T-helper 17 cell (primary cell): ENCODE measurements around the gene FBLN2. TPM values are rescaled to one million over a fixed set of nuclear protein-coding genes. Genes with fewer than 3 reads are reported as not detected.
"Not testable (repeated sequence)": the region's sequence is repeated elsewhere in the genome, so short reads cannot be mapped to it uniquely, and the experiment has no call there.

Experiments
- ATAC-seq: fragments of 150-1000 bp; cut with Tn5 transposase; 2 replicates; pipeline ENCODE4 v1.10.0; 2021; ENCODE audit warnings: mild to moderate bottlenecking, moderate library complexity
- DNase-seq, 3 donors: peaks; one replicate each; pipeline versions ENCODE4 v3.0.0 to v3.0.0-alpha.2; 2020 to 2021
- H3K9me3 ChIP-seq: one replicate; pipeline ENCODE4 v1.7.0; 2013; ENCODE audit warnings: low read length, mild to moderate bottlenecking; ENCODE audit not compliant: control insufficient read depth, poor library complexity, severe bottlenecking
- H3K27ac Mint-ChIP-seq: one replicate; pipeline ENCODE4 v1.8.0; 2022; ENCODE audit warnings: mild to moderate bottlenecking, moderate library complexity, mixed read lengths
- H3K27me3 Mint-ChIP-seq: one replicate; pipeline ENCODE4 v1.8.0; 2022; ENCODE audit warnings: mixed read lengths
- H3K36me3 Mint-ChIP-seq: one replicate; pipeline ENCODE4 v1.8.0; 2022; ENCODE audit warnings: low read depth, mixed read lengths
- H3K4me1 Mint-ChIP-seq: one replicate; pipeline ENCODE4 v1.8.0; 2022; ENCODE audit warnings: mild to moderate bottlenecking, mixed read lengths
- H3K4me3 Mint-ChIP-seq: one replicate; pipeline ENCODE4 v1.8.0; 2022; ENCODE audit warnings: mild to moderate bottlenecking, moderate library complexity, mixed read lengths
- total RNA-seq, 4 donors: library from RNA in 2 of 4; stranded (reverse) in 2 of 4; gene quantifications; one replicate each; pipeline ENCODE4 v1.2.3 and lab custom pipeline; 2022 to 2026

Gene FBLN2
- total RNA-seq, 2 donors from 2014 or later: 1.5 TPM; not detected in 1

DNA sequence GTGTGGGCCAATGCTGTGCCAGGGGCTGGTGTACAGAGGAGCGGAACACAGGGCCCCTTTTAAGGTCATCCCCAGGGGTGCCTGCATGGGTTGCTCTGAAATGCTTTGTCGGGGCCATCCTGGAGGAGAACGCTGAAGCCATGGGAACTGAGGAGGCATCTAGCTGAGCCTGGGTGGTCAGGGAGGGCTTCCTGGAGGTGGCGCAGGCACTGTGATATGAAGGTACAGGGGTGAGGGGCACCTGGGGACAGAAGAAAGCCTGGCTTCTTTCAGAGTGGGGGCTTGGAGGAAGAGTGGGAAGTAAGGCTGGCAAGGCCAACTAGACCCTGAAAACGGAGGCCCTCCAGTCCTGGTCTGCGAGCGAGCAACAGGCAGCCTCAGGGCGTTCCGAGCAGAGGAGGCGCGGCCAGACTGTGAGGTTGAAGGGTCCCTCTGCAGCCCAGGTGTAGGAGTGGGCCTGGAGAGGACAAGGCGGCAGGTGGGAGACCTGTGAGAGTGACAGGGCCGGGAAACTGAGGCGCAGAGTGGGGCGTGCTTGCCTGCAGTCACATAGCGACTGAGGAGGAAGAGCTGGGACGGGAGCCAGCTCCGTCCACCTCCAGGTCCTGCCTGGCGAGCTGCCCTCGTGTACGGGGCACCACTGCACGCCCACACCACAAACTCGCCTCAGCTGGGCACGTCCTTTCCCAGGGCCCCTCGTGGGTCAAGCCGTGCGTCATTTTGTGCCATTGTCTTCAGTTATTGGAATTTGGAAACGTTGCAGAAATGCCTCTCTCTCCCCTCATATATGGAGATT, 4.1 kb downstream of the FBLN2 start:
- no peak overlapping the region for H3K4me3 Mint-ChIP-seq
- no peak overlapping the region for H3K27ac Mint-ChIP-seq
- H3K36me3 Mint-ChIP-seq: peaks cover 9% of the 10 kb centered on the region
- no peaks in the 10 kb centered on the region for H3K9me3 ChIP-seq
- peaks cover 10% of the 10 kb centered on the region for H3K4me1 Mint-ChIP-seq
- ATAC-seq: no peak
- no peak for DNase-seq
- H3K27me3 Mint-ChIP-seq: peaks cover 67% of the 10 kb centered on the region

DNA sequence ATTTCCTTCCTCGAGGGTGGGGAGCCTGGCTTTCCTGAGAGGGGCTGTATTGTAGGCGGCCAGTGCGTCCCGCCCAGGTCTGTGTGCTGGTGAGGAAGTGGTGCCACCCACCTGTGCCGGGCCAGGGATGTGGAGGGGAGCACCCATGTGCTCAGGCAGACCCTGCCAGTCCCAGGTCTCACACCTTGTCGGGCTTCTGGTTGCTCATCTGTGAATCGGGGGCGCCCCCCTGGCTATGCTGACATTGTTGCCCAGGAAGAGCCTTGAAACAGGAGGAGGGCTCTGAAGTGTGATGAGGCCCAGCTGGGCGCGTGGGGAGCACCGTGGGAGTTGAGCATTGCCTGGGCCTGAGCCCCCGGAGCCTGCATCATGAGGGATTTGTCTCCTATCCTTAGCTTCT, 4.8 kb downstream of the FBLN2 start:
- H3K9me3 ChIP-seq: no peaks in the 10 kb centered on the region
- no peak for DNase-seq
- H3K36me3 Mint-ChIP-seq: peaks cover 5% of the 10 kb centered on the region
- peaks cover 69% of the 10 kb centered on the region for H3K27me3 Mint-ChIP-seq
- no peak for ATAC-seq
- no peak overlapping the region for H3K4me3 Mint-ChIP-seq
- H3K4me1 Mint-ChIP-seq: peaks cover 10% of the 10 kb centered on the region
- no peak overlapping the region for H3K27ac Mint-ChIP-seq

DNA sequence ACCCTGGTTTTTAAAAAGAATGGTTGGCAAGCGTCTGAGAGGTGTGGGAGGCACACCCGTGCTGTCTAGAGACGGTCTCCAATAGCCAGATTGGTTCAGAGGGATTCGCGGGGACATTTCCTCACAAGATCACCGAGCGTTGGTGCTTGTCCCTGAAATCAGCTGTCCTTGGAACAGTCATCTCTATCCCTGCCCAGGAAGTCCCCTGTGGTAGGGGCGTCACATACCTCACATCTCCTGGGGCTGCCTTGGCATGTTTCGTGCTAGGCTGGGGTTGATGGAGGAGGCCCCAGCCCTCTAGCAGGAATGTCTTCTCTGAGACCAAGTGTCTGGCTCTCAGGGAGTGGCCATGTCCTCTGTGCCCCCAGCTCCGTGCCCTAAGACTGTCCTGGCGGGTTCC, 6.8 kb downstream of the FBLN2 start:
- H3K27me3 Mint-ChIP-seq: peaks cover 77% of the 10 kb centered on the region
- H3K4me1 Mint-ChIP-seq: peaks cover 5% of the 10 kb centered on the region
- H3K9me3 ChIP-seq: no peaks in the 10 kb centered on the region
- no peak overlapping the region for H3K4me3 Mint-ChIP-seq
- DNase-seq: no peak
- ATAC-seq: no peak
- no peak overlapping the region for H3K27ac Mint-ChIP-seq
- peaks cover 2% of the 10 kb centered on the region for H3K36me3 Mint-ChIP-seq

DNA sequence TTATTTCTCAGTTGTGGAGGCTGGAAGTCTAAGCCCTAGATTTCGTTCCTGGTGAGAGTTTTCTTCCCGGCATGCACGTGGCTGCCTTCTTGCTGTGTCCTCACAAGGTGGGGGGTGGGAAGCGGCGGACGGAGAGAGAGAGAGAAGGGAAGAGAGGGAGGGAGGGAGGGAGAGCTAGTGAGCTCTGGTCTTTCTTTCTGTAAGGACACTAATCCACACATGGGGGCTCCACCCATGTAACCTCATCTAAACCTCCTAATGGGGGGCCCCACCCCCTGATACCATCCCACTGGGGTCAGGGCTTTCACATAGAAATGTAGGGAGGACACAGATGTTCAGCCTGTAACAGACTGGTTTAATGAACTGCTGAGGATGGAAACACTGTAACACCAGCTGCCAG, 7.3 kb downstream of the FBLN2 start:
- no peak overlapping the region for H3K4me3 Mint-ChIP-seq
- H3K9me3 ChIP-seq: no peaks in the 10 kb centered on the region
- peaks cover 2% of the 10 kb centered on the region for H3K36me3 Mint-ChIP-seq
- peaks cover 77% of the 10 kb centered on the region for H3K27me3 Mint-ChIP-seq
- ATAC-seq (no peak), DNase-seq (no peak)
- no peak overlapping the region for H3K27ac Mint-ChIP-seq
- peaks cover 5% of the 10 kb centered on the region for H3K4me1 Mint-ChIP-seq

DNA sequence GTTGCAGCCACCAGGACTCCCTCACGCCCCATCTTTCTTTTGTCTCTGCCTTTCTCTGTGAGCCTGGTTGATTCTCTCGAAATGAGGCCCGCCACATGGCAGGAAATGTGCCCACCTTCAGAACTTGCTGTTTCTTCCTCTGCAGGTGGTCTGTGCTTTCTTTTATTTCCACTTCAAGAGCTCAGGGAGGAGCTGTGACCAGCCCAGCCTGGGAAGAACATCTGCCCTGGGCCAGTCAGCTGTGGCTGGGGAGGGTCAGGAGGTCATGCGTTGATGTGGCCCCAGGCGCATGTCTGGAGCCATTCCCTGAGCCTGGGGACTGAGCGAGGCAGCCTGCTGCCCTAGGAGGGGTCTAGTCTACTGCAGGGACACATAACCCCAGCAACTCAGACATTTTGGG, 8.0 kb downstream of the FBLN2 start:
- no peak for ATAC-seq
- peaks cover 80% of the 10 kb centered on the region for H3K27me3 Mint-ChIP-seq
- no peaks in the 10 kb centered on the region for H3K9me3 ChIP-seq
- no peak overlapping the region for H3K27ac Mint-ChIP-seq
- H3K4me1 Mint-ChIP-seq: peaks cover 5% of the 10 kb centered on the region
- no peak for DNase-seq
- peaks cover 2% of the 10 kb centered on the region for H3K36me3 Mint-ChIP-seq
- H3K4me3 Mint-ChIP-seq: no peak overlapping the region

DNA sequence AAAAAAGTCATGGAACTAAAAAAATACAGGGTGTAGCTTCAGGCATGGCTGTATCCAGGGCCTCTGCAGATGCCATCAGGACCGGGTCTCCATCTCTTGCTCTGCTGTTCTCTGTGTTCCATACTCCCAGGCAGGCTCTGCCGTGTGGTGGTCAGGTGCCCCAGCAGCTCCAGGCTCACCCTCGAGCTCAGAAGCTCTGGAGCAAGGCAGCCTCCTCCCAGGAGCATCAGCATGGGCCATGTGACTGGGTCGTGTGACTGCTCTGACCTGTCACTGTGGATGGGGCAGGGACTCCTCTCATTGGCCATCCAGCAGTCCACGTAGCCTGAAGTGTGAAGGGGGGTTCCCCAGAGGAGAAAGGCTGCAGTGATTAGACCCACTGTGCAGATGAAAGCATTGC, 8.5 kb downstream of the FBLN2 start:
- Mint-ChIP-seq H3K27me3 (peaks cover 80% of the 10 kb centered on the region), H3K4me3 (no peak overlapping the region), H3K4me1 (peaks cover 7% of the 10 kb centered on the region), H3K36me3 (peaks cover 2% of the 10 kb centered on the region), H3K27ac (no peak overlapping the region)
- no peaks in the 10 kb centered on the region for H3K9me3 ChIP-seq
- DNase-seq (no peak), ATAC-seq (no peak)

DNA sequence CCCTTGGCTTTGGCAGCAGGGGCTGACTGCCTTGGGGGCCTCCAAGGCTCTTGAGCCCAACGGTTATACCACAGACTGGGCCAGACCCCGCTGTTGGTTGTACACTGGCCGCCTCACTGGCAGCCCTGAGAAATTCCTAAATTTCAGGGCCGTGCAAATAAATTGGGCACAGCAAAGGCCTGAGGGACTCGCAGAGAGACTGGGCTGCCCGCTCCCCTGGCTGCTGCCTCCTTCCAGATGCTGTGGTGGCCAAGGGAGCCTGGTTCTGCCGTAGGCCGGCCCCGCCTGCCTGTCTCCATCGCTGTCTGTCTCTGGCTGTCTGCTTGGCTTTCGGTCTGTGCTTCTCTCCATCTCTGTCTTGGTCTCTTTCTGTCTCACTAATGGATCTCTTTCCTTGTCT, 9.0 kb downstream of the FBLN2 start:
- peaks cover 5% of the 10 kb centered on the region for H3K4me1 Mint-ChIP-seq
- DNase-seq (no peak), ATAC-seq (no peak)
- H3K4me3 Mint-ChIP-seq: no peak overlapping the region
- no peak overlapping the region for H3K27ac Mint-ChIP-seq
- H3K36me3 Mint-ChIP-seq: peaks cover 2% of the 10 kb centered on the region
- H3K27me3 Mint-ChIP-seq: peaks cover 77% of the 10 kb centered on the region
- no peaks in the 10 kb centered on the region for H3K9me3 ChIP-seq

DNA sequence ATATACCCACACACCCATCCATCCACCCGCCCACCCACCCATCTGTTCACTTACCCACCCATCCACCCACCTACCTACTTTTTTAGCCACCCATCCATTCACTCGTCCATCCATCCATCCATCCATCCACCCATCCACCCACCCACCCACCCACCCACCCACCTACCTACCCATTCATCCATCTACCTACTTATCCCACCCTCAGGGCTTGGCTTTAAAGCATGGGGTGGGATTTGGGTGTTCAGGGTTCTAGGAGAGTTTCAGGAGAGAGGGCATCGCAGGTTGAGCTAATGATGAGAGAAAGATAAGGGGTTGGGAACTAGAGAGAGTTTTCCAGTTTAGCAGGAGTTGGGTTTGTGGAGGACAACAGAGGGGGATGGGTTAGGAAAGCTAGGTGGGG, 9.7 kb downstream of the FBLN2 start:
- no peak overlapping the region for H3K27ac Mint-ChIP-seq
- no peaks in the 10 kb centered on the region for H3K9me3 ChIP-seq
- H3K36me3 Mint-ChIP-seq: peaks cover 2% of the 10 kb centered on the region
- ATAC-seq (no peak), DNase-seq (no peak)
- no peak overlapping the region for H3K4me3 Mint-ChIP-seq
- H3K4me1 Mint-ChIP-seq: peaks cover 5% of the 10 kb centered on the region
- peaks cover 75% of the 10 kb centered on the region for H3K27me3 Mint-ChIP-seq

DNA sequence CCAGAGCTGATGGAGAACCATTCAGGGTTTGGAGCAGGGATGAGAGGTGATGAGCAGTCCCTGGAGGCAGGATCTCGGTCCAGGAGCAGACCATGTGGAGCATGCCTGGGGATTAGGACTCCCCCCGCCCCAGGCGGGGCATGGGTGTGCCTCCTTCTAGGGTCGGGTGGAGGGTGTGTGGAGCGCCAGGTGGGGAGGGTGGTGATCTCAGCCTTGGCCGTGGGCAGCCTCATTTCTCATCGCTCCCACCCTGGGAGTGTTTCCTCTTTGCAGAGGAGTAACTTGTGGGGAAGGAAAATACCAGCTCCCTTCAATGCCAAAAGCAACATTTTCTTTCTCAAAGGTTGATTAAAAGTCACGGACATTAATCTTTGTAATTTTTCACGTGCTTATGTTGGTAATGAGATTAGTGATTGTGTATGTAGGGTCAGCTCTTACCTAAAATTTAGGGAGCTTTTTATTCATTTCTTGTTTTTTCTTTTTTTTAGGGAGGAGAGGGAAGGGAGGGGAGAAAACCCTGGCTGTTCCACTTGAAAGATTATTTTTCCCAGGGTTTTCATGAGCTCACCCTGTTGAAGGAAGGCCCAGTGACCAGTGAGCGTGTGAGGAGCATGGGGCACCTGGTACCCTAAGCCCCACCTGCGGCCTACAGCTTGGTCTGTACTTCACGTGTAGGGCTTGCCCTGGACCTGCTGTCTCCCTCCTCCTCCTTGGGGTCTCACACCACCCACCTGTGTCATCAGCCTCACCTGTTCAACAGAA, 11.0 kb downstream of the FBLN2 start:
- Mint-ChIP-seq H3K36me3 (peaks cover 2% of the 10 kb centered on the region), H3K4me3 (no peak overlapping the region), H3K4me1 (peaks cover 2% of the 10 kb centered on the region), H3K27ac (no peak overlapping the region), H3K27me3 (peaks cover 70% of the 10 kb centered on the region)
- no peaks in the 10 kb centered on the region for H3K9me3 ChIP-seq
- DNase-seq (no peak), ATAC-seq (no peak)

DNA sequence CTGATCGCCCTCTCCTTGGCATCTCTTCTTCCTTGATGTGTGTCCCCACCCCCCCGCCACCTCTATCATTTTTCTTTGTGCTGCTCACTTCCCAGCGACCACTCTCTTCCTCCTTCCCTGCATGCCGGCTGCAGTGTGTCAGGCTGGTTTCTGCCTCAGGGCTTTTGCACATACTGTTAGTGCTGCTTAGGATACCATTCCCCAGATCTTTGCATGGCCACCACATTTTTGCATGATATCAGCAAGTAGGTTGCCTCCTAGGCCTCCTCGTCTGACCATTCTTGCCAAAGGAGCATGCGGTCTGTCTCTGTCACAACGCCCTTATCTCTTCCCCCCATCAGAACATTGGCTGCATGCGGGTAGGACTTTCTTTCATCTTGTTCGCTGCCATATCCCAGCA, 12.5 kb downstream of the FBLN2 start:
- Mint-ChIP-seq H3K27ac (no peak overlapping the region), H3K4me3 (no peak overlapping the region), H3K27me3 (peaks cover 62% of the 10 kb centered on the region), H3K36me3 (peaks cover 2% of the 10 kb centered on the region), H3K4me1 (peaks cover 2% of the 10 kb centered on the region)
- H3K9me3 ChIP-seq: no peaks in the 10 kb centered on the region
- ATAC-seq (no peak), DNase-seq (no peak)

DNA sequence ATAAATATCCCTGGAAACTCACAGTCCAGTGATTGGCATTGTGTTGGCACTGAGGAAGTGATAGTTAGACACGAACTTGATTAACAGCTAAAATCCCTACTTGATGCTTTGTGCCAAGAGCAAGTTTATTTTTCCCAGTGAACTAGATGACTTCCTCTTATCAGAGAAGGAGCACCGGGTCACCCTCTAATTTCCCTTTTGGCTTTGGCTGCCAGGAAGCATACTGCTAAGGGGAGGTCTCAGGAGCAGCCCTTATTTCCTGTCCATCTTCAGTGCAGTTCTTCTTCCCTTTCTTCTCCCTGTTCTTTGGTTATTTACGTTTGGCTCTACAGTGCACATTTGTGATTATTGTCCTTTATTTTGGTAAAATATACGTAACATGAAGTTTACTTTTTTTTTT, 13.0 kb downstream of the FBLN2 start:
- H3K4me1 Mint-ChIP-seq: peaks cover 2% of the 10 kb centered on the region
- DNase-seq (no peak), ATAC-seq (no peak)
- no peaks in the 10 kb centered on the region for H3K9me3 ChIP-seq
- no peak overlapping the region for H3K4me3 Mint-ChIP-seq
- no peak overlapping the region for H3K27ac Mint-ChIP-seq
- peaks cover 2% of the 10 kb centered on the region for H3K36me3 Mint-ChIP-seq
- peaks cover 64% of the 10 kb centered on the region for H3K27me3 Mint-ChIP-seq

DNA sequence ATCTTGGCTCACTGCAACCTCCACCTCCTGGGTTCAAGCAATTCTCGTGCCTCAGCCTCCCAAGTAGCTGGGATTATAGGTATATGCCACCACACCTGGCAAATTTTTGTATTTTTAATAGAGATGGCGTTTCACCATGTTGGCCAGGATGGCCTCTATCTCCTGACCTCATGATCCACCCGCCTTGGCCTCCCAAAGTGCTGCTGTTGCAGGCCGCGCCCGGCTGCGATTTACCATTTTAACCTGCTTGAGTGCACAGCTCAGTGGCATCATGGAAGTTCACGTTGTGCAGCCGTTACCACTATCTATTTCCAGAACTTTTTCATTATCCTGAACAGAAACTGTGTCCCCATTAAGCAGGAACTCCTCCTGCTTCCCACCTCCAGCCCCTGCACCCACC, 13.5 kb downstream of the FBLN2 start:
- not testable (repeated sequence) for DNase-seq, H3K9me3 ChIP-seq, H3K36me3 Mint-ChIP-seq, H3K27ac Mint-ChIP-seq, H3K4me1 Mint-ChIP-seq, ATAC-seq, H3K4me3 Mint-ChIP-seq
- peaks cover 61% of the 10 kb centered on the region for H3K27me3 Mint-ChIP-seq

DNA sequence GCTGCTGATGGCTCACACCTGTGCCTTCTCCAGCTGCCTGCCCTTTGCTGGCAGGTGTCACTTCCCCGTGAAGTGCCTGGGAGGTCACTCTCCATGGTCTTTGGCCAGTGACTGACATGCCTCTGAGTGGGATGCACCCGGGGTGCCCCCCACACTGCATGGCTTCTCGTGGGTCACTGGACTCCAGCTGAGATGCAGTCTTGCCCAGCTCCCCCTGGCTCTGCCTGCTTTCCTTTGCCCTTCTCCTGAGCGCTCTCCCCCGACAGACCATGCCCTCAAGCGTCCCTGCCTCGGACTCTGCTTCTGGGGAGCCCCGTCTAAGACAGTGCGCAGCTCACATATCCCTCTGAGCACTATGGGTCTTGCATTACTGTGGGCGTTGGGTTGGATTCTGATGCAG, 14.4 kb downstream of the FBLN2 start:
- Mint-ChIP-seq H3K27me3 (peaks cover 57% of the 10 kb centered on the region), H3K36me3 (peaks cover 2% of the 10 kb centered on the region), H3K27ac (no peak overlapping the region), H3K4me3 (no peak overlapping the region), H3K4me1 (peaks cover 2% of the 10 kb centered on the region)
- ATAC-seq: no peak
- DNase-seq: no peak
- H3K9me3 ChIP-seq: no peaks in the 10 kb centered on the region

DNA sequence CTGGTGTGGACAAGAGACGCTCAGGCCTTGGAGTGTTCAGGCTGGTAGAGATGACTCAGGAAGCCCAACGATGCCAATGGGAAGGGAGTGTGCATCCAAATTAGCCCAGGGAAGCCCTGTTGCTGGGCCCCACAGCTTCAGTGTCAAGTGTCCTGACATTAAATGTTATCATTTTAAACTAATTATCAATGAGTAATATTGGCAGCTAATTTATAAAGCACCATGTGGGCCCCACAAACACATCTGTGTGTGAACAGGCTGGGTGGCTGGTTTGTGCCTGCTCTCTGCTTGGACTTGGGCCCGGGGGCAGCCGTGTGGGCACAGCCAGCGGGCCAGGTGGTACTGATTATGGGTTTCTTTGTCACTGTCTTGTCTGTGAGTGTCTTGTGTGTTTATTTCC, 15.0 kb downstream of the FBLN2 start:
- H3K4me3 Mint-ChIP-seq: no peak overlapping the region
- peaks cover 5% of the 10 kb centered on the region for H3K36me3 Mint-ChIP-seq
- DNase-seq (no peak), ATAC-seq (no peak)
- no peaks in the 10 kb centered on the region for H3K9me3 ChIP-seq
- H3K27ac Mint-ChIP-seq: no peak overlapping the region
- H3K4me1 Mint-ChIP-seq: peaks cover 6% of the 10 kb centered on the region
- H3K27me3 Mint-ChIP-seq: peaks cover 57% of the 10 kb centered on the region
